ENCODE results near the gene TNC. TPM values are rescaled to one million over a fixed set of nuclear protein-coding genes. Genes with fewer than 3 reads are reported as not detected.
A peak's percentile ranks its signal among the peaks of the same experiment; 100 is the strongest.

TNC gene
- total and polyA plus RNA-seq, 12 donors, result 0.41 to 120 (median 5.7) TPM

- no peak for TF ChIP-seq CTCF (IDR thresholded peaks at IDR 0.05)
- no peaks in the 10 kb centered on the region for H3K9me3 ChIP-seq
- peaks cover 0 to 11% (median 4%) of the 10 kb centered on the region in 7 donors for H3K27me3 ChIP-seq
- intact Hi-C loops (cut with DNase I), result loop anchor here in 1 of 10 donors (10.0 kb wide), 1 partner anchor 499 kb away; no protein-coding TSS in a partner anchor
- DNase-seq, result no peak
- no peak overlapping the region for H3K27ac ChIP-seq
- H3K4me3 ChIP-seq, result no peak overlapping the region
- H3K4me1 ChIP-seq, result no peaks in the 10 kb centered on the region
- ATAC-seq, result no peak
- peaks cover 0 to 6% (median 0%) of the 10 kb centered on the region in 9 donors for H3K36me3 ChIP-seq
Measured at GRCh38 chr9:115025721-115026120, 92.2 kb downstream of the TNC start.

DNA sequence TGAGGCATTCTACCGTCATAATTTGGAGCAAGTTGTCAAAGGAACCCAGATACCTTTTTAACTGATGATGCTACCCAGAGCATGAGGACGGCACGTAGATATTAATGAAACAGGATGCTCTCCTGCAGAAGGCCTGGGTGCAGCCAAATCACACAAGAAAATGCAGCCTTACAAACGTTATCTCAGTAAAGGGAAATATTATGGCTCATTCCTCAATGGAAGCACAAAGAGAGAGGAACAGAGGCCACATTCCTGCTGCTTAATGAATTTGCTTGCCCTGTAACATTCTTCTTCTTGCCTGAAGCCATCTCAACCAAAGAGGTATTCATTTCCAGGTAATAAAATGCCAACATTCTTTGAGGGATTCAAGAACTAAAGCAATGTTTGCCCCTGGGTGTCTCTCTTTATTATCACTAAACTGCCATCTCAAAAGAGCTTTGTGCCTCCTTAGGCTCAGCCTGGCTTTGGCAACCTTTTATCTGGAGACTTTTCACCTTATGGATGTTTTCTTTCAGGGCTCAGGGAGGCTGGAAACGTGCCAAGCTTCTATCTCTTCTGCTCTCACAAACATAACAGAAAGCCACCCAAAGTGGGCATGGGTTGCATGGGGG is 92.9 kb downstream of the TNC start:
- no peak for TF ChIP-seq CTCF (IDR thresholded peaks at IDR 0.05)
- WGBS, 2 donors, result 48 to 55% methylated on average over 5 of the region's 5 CpGs
- DNase-seq, result no peak
- no peaks in the 10 kb centered on the region for H3K4me1 ChIP-seq
- intact Hi-C loops (cut with DNase I), result loop anchor here in 1 of 10 donors (10.0 kb wide), 1 partner anchor 500 kb away; no protein-coding TSS in a partner anchor
- H3K27me3 ChIP-seq, result peaks cover 0 to 11% (median 4%) of the 10 kb centered on the region in 7 donors
- no peak for ATAC-seq
- H3K9me3 ChIP-seq, result no peaks in the 10 kb centered on the region
- no peak overlapping the region for H3K27ac ChIP-seq
- peaks cover 0 to 6% (median 0%) of the 10 kb centered on the region in 9 donors for H3K36me3 ChIP-seq
- no peak overlapping the region for H3K4me3 ChIP-seq

- DNase-seq (no peak), ATAC-seq (no peak)
- TF ChIP-seq CTCF (IDR thresholded peaks at IDR 0.05), result no peak
- Histone ChIP-seq H3K27me3 (peaks cover 0 to 11% (median 4%) of the 10 kb centered on the region in 7 donors), H3K36me3 (peaks cover 0 to 6% (median 0%) of the 10 kb centered on the region in 9 donors), H3K9me3 (no peaks in the 10 kb centered on the region), H3K27ac (no peak overlapping the region), H3K4me3 (no peak overlapping the region), H3K4me1 (no peaks in the 10 kb centered on the region)
- 87 to 88% methylated on average over 6 of the region's 6 CpGs for WGBS, 2 donors
- intact Hi-C loops (cut with DNase I), result loop anchor here in 1 of 10 donors (10.0 kb wide), 1 partner anchor 502 kb away; no protein-coding TSS in a partner anchor
Measured at GRCh38 chr9:115022760-115023434, 95.1 kb downstream of the TNC start.

DNA sequence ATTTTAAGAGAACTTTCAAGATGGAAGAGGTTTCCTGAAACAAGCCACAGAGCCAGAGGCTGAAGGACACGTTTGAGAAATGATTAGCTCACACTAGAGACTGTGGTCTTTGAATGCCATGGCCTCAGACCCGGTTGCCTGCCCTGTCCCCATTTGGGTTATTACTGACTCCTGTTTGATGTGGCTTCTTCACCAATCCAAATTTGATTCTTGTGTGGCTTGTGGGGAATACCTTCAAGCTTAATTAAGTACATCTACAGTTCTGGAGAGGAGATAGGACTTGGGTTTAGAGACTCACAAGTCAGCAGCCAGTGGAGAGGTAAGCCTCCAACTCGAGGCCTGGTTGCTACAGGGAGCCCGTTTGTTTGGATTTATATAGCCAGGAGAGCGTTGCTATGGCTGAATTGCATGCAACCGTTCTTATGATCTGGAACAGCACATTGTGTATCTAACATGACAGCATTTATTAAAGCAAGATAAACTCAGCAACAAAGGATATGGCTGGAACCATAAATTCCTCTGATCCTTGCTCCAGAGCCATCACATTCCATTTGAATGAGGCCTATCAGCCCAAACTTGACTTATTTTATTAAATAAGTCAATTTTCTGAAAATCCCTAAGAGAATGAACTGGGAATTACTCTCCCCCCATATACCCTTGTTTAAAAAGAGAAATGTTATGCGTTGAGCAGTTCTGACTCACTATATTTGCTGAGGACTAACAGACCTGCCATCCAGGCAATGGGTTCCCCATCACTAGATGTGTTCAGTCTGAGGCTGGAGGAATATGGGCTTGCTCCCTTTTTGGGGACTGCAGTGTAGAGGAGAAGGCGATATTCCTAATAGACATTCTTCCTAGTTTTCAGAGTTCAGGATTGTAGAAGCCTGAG is 99.2 kb downstream of the TNC start:
- TF ChIP-seq CTCF (IDR thresholded peaks at IDR 0.05), result no peak
- Histone ChIP-seq H3K27me3 (peaks cover 0 to 5% (median 2%) of the 10 kb centered on the region in 7 donors), H3K4me1 (peaks cover 0 to 3% (median 0%) of the 10 kb centered on the region in 9 donors), H3K27ac (no peak overlapping the region), H3K9me3 (no peaks in the 10 kb centered on the region), H3K36me3 (peaks cover 0 to 5% (median 0%) of the 10 kb centered on the region in 9 donors), H3K4me3 (no peak overlapping the region)
- DNase-seq, result no peak
- ATAC-seq, result peak in 1 of 8 donors; percentile 30
- intact Hi-C loops (cut with DNase I), result loop anchor here in 7 of 10 donors (5.0 to 10.0 kb wide), 7 partner anchors 341 to 614 kb away; no protein-coding TSS in a partner anchor
- 71 to 78% methylated on average over 8 of the region's 8 CpGs for WGBS, 2 donors

Measured in heart right ventricle (tissue), 16 donors.